ENCODE data around the gene CTNND2.
A peak's percentile ranks its signal among the peaks of the same experiment; 100 is the strongest.
"Not testable (repeated sequence)": the region's sequence is repeated elsewhere in the genome, so short reads cannot be mapped to it uniquely, and the experiment has no call there.

CTNND2 gene

DNA sequence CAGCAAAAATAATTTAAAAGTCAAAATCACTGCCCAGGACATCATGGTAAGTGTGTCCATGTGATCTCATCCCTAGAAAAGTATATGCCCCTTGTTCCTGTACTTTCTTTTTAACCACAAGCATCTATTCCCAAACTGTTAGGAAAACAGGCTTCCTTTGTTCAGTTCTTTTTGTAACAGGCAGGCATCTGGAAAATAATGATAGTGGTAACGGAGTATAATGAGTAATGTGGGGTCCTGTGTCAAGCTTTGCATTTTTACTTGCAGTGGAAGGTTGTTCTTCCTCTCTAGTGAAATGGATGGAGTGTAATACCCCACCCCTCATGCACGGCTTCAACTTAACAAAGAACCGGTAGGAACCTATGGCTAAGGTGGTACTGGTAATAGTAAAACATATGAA, 532.1 kb downstream of the CTNND2 start:
- DNase-seq, result no peak

DNA sequence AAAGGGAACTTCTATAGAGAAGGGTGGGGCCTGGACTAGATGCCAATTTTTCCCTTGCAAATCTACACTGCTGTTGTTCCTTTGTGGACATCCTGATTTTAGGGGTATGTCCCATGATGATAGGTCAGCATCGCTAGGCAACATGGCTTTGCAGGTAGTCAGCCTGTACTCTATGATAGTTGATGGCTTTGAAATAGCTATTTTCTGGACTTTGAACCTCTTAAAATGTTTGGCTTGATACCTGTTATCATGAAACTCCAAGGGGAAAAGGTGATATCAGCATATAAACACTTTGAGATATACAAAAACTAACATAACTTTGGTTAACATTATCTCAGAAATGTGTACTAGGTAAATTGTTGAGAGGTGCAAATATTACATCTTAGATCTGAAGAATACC, 533.2 kb downstream of the CTNND2 start:
- no peak for DNase-seq

DNA sequence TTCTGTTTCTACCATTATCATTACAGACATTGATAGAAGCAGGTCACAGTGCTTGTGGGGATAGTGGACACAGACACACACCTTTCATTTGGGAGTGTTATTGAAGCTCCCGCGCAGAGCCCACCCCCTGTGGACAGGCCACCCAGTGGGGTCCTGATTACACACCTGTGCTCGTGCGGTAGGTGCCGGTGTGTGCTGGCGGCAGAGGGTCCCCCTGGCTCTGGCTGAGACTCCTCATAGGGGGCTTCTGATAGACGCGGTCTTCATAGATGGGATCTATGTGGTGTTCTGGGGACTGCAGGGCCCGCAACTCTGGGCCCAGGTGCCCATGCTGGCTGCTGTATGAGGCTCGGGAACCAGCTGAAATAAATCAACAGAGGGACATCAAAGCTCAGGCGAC, 539.7 kb downstream of the CTNND2 start:
- no peak for DNase-seq

DNA sequence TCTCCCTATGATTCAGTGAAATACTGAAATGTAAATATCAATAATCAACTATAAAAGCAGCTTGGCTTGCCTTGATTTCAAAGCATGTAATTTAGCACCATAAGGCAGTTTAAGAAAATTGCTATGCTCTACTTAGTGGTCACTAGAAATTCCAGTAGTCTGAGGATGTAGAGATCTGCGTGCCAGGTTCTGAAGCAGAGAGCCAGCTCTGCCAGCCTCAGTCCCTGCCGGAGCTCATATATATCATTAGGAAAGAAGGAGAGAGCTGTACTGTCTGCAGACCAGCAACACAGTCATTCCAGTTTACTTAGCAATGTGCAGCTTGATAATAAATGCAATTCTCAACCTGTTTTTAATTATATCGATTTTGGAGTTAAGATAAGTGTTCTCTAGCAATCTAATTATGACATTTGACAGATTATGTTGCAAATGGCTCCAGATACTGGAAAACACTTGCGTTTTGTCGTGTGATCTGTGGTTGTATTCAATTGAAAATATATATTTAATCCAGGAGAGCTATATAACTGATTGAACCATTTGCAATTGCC, 540.5 kb downstream of the CTNND2 start:
- no peak for DNase-seq

DNA sequence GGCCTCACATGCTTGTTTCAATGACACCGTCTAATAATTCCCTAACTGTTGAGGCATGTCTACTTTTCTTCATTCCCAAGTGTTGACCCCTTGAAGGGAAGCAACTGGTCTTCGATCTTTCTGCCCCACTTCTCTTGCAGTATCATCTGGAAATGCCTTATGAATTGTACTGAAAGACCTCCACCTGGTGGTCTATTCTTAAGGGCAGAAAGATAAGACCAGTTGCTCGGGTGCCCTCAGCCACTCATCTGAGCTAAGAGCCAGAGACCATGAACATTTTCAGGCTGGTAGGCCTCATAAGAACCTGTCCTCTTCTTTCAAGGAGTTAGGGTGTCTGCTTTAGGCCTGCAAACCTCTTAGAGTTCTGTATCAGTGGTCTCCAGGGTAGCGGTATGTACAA, 542.5 kb downstream of the CTNND2 start:
- DNase-seq, result no peak

DNA sequence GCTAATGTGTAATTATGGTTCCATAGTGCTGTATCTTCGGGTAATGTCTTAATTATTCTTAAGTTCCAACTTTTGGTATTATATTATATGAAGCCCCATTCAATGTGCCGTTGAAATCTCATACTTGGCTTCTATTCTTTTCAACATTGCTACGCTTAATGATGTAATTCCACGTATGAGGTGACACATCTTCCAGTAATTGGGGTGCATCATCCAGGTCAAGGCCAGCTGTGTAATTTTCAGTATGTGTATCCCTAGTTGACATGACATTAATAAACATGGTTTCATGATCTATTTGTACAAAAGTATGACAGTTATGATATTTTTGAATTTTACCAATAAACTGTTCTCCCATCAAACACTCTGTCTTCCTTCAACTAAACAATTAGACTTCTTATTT, 546.3 kb downstream of the CTNND2 start:
- DNase-seq, result no peak

DNA sequence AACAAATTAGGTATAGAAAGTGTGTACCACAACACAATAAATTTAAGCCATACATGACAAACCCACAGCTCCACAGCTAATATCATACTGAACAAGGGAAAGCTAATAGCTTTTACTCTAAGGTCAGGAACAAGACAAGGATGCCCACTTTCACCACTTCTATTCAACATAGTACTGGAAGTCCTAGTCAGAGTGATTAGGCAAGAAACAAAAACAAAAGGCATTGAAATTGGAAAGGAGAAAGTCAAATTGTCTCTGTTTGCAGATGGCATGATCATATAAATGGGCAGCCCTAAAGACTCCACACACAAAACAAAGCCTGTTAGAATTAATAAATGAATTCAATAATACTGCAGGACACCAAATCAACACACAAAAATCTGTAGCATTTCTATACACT, 548.8 kb downstream of the CTNND2 start:
- no peak for DNase-seq

DNA sequence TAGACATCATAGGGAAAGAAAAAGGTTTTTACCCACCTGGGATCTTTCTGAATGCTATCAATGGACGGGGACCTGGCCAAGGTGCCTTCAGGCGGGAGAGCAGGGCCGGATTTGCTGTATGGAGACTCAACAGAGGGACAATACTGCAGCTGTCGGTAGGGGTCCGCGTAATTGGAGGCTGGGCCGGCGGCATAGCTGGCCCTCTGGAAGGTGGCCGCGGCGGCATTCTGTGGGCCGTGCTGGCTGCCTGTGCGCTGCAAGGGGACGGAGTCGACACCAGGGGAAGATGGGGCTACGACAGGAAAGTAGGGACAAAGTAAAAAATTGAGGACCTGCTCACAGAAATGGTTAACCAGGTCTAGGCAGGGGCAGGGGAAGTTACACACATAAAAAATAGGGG, 557.9 kb downstream of the CTNND2 start:
- no peak for DNase-seq

DNA sequence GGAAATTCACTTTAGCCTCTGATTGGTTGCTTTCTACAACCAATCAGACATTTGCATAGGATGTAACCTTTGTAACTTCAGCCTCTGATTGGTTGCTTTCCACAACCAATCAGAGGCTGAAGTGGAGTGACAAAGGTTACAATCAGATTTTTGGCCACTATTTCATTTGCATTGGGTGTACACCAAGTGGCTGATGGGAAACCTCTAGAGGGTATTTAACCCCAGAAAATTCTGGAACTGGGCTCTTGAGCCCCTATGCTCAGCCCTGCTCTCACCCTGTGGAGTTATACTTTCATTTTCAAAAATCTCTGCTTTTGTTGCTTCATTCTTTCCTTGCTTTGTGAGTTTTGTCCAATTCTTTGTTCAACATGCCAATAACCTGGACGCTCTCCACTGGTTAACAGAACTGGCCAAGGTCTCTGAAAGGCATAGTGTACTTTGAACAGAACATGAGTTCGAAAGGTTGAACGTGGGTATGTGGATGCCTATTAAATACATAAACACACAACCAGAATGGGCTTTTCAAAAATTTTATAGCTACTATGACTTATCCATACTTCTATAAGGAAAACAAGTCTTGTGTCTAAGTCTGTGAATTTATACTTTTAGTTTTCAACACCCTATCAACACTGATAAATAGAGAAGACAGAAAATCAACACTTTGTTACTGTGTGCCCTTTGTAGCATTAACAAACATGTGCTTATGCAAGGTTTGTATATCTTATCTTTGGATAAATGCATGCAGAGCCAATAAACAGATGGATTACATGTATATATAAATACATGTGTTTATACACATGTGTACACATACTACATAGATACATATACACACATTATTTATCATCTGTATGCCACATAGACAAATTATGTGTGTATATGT, 568.1 kb downstream of the CTNND2 start:
- DNase-seq, result no peak

DNA sequence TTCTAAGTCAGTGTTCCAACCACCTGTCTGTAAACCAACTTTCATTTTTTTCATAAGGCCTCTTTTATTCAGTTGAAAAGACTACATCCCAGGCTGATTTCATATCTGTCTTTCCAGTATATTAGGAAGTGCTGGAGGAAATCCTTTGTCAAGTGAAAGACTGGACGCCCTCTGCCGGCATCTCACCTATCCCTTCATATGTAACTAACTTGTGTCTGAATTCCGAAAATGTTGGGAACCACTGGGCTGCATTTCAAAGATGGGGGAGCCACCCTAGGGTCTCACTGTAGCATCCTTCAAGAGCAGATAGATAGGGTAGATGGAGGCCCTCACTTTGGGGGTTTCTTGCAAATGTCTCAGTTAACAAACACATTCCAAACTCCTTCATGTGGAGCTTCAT, 569.8 kb downstream of the CTNND2 start:
- DNase-seq, result no peak

DNA sequence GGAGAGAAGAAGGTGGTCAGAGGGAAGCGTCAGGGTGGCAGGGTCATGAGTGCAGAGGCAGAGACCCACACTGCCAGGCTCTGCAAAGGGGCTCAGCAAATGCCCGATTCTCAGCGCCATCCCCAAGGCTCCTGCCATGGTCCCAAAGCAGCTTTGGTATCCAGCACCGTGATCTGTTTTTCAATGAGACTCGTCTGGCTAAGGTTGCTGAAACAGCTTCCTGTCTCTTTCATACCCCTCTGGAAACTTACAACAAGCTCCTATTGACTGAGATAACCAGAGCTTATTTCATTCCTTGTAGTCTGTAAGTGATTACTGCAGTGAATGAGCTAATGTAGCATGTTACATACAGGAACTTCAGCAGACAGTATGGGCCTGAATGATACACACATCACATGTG, 574.6 kb downstream of the CTNND2 start:
- DNase-seq, result peak; percentile 4

DNA sequence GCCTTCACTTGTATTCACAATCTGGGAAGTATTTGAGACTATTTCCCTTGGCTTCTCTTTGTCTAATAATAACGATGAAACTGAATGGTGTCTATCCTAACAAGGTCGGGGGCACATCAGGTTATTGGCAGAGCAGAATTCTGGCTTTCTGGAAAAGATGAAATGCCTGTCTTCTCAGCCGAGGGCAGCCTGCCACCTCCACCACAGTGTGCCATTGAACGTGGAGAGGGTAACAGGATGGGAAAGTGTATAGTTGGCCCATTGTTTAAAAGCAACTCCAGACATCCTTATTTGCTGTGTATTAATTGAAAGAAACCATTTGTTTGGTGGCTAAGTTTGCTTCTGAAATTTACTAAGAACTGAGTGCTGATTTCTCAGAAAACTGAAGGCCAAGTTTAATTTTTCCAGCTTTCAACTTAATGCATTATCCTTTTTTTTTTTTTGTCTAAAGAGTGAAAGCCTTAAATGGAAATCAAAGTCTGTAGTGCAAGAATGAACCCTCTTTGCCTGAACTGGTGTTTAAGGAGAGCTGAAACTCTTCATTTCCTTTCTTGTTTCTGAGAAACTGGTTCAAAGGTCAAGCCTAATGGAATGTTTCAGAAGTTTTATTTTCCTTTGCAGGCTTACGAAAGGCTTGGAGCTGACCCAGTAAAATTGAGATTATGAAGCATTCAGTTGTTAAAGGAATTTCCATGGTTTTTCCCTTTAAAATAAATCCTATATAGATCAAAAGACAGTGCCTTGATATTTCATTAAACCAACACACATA, 579.5 kb downstream of the CTNND2 start:
- peak; percentile 21 for DNase-seq

DNA sequence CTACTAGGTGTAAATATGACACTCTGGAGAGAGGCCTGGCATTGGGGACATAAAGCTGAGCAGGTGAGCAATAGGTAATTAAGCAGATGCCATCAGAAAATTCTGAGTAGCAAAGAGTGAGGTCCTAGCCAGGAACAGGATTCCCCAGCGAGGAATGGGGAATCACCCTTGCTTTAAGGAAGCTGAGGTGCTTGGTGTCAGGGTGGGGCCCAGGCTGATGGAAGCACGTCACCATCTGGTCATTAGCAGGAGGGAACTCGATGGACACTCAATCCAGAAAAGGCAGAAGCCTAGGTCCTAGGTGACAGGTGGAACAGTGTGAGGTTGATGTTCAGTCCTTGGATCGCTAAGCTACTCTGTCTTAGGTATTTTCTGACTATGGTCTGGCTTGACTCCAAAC, 580.5 kb downstream of the CTNND2 start:
- no peak for DNase-seq

DNA sequence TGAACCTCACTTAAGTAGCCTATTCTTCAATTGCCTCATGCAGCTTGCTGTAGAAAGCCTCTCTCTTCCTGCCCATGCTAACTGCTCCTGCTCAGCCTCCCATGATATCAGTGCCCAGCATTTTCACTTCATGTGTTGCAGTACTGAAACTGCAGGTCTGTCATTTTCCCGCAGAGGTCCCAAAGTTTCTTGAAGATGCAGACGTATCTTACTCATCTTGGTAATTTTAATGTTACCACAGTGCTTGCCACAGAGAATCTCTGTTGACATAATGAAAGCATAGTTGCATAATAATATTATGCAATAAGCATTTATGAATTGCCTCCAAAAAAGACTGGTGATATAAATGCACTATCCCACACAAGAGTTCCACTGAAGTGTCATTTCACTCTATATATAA, 582.1 kb downstream of the CTNND2 start:
- no peak for DNase-seq

DNA sequence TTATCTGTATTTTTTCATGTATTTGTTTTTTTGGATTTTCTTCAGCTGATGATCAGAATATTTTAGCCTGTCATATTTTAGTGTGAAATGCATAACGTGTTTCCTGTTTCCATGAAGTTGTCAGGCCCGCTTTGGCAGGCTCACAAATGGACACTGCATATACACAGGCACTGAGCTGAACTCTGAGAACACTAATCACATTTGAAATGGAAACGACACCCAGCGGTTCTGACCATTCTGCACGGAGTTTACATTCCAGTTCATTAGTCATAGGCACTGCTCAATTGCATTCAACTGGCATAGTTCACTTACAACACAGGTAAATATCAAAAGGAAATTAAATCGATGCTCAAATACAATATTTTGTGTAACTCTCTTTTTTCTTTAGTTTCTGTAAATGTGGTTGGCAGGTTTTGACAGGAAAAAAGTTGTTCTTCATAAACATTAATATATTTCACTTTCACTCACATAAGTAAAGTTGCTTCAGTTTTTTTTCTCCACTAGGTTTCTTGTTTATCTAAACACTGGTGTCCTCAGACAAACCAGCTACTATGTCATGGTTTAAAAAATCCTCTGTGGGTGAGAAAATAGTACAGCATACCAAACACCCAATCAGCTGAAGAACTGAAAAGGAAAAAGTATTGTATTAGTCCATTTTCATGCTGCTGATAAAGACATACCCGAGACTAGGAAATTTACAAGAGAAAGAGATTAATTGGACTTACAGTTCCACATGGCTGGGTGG, 584.2 kb downstream of the CTNND2 start:
- no peak for DNase-seq

DNA sequence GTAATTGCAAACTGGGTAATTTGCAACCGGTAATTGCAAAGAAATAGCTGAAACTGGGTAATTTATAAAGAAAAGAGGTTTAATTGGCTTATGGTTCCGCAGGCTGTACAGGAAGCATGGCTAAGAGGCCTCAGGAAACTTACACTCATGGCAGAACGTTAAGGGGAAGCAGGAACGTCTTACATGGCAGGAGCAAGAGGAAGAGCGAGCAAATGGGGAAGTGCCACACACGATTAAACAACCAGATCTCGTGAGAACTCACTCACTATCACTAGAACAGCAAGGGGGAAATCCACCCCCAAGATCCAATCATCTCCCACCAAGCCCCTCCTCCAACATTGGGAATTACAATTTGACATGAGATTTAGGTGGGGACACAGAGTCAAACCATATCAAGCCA, 590.6 kb downstream of the CTNND2 start:
- DNase-seq, result not testable (repeated sequence)

DNA sequence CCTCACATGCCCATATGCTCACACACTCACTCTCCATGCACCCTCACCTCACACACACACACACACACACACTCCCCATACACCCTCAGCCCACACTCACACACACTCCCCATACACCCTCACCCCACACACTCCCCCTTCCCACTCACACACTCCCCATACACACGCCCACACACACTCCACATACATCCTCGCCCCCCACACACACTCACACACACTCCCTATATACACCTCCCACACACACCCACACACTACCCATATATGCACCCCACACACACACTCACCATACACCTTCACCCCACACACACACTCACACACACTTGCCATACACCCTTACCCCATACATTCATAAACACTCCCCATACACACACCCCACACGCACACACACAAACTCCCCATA, 592.5 kb downstream of the CTNND2 start:
- DNase-seq, result no peak

DNA sequence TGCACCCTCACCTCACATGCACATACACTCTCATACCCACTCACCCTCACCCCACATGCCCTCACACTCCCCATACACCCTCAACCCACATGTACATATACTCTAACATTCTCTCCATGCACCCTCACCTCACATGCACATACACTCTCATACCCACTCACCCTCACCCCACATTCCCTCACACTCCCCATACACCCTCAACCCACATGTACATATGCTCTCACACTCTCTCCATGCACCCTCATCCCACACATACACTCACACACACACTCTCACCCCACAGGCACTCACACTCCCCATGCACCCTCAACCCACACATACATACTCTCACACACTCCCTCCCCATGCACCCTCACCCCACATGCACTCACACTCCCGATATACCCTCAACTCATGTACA, 593.0 kb downstream of the CTNND2 start:
- no peak for DNase-seq

DNA sequence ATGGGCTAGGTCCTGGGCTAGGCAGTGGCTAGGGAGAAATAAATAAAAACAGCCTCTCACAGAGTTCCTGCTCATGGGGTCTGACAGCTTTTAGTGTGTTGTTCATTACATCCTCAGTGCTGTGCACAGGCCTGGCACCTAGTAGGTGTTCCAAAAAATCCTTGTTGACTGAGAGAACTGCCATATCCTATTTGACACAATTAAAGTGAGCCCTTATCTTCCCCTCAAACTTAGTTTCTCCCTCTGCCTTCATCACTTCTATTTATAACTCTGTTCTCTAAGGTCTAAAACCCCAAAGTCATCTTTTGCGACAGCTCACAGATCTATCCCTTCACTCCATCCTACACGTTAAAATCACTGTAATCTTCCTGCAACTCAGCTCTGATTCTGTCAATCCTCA, 594.1 kb downstream of the CTNND2 start:
- no peak for DNase-seq

DNA sequence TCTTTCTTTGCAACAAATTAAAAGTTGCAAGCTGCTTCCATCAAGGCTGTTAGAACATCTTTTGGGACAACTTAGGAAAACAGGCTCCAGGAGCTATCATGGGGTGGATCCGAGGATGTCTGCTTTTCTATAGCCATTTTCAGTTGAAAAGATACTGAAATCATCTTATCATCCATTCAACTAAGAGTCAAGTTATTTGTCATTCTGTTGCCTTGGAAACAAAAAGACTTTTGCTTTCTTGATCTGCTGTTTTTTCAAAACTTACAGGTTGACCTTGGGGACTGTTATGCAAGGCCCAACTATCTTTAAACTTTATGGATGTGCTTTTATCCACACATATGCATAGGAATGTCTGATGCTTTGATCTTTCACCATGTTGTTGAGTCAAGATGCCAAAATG, 597.9 kb downstream of the CTNND2 start:
- no peak for DNase-seq

DNA sequence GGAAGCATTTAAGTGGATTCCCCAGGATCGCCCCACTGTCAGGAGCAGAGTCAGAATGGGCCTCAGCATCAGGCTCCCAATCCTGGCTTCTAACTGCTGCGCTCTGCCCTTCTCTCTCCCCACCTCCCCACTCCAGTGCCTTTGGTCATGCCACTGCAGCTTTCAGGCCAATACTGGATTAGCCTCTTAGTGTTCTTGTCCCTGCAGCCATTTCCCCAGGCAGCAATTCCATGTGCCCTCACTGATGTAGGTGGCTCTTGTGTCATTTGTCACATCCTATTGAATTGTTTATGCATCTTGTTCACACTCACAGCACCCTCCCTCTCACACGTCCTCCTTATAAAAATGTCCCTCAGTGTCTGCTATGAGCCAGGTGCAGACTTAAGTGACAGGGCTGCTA, 599.0 kb downstream of the CTNND2 start:
- DNase-seq, result peak; percentile 9

DNA sequence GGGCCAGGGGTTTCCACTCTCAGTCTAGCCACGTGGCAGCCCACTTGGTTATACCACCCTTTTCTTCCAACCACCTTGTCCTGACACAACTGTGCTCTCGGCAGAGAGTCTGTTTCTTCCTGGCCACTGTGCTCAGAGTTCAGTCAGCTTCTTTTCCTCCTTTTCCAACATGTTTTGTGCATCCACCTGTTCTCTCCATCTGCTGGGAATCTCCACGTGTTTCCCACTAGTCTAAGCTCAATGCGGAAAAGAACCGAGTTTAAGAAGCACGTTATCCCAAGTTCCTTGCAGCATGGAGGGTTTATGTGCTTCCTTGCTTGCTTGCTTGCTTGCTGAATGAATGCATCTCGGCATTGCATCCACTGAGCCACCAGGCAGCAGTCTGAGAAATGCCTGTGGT, 599.6 kb downstream of the CTNND2 start:
- DNase-seq, result no peak

DNA sequence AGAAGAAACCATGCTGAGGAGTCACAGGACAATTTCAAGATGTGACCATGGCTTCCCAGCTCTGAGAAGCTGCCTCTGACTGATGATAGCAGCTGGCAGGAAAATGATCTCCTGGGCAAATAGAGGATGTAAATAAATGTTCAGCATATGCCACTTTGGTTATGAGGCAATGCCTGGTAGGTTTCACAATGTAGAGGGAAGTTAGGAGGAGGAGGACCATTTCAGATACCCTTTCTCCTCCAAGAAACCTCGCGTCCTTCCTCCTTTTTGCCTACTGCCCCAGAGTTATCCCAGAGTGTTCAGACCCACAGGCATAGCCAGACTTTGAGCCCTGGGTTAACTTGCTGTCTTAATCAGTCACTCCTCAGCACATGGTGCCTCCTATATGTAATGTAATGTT, 601.6 kb downstream of the CTNND2 start:
- DNase-seq, result no peak
